ENCODE results near the gene ADGRL3. TPM values are rescaled to one million over a fixed set of nuclear protein-coding genes. Genes with fewer than 3 reads are reported as not detected.

The ADGRL3 gene
- total RNA-seq, 1 donor from 2014 or later = 18.7 TPM

GRCh38 chr4:61451935-61452334 is 251.8 kb downstream of the ADGRL3 start:
- no peak overlapping the region for H3K4me3 Mint-ChIP-seq (ENCODE audit: unreplicated experiment)
- H3K4me1 Mint-ChIP-seq (ENCODE audit: unreplicated experiment) = no peaks in the 10 kb centered on the region
- H3K36me3 Mint-ChIP-seq (ENCODE audit: unreplicated experiment) = no peaks in the 10 kb centered on the region
- DNase-seq (ENCODE audit: extremely low spot score, unreplicated experiment) = no peak
- no peaks in the 10 kb centered on the region for H3K9me3 Mint-ChIP-seq (ENCODE audit: unreplicated experiment)
- H3K27me3 Mint-ChIP-seq (ENCODE audit: unreplicated experiment) = no peaks in the 10 kb centered on the region
- no peak overlapping the region for H3K27ac Mint-ChIP-seq (ENCODE audit: unreplicated experiment)
- no peak for TF ChIP-seq CTCF (IDR thresholded peaks at IDR 0.05)

GRCh38 chr4:61461956-61462355 is 261.8 kb downstream of the ADGRL3 start:
- H3K27me3 Mint-ChIP-seq (ENCODE audit: unreplicated experiment) = no peaks in the 10 kb centered on the region

GRCh38 chr4:61462451-61463326 is 262.6 kb downstream of the ADGRL3 start:
- H3K9me3 Mint-ChIP-seq (ENCODE audit: unreplicated experiment) = no peaks in the 10 kb centered on the region
- no peaks in the 10 kb centered on the region for H3K36me3 Mint-ChIP-seq (ENCODE audit: unreplicated experiment)
- peaks cover 9% of the 10 kb centered on the region for H3K4me1 Mint-ChIP-seq (ENCODE audit: unreplicated experiment)
- DNase-seq (ENCODE audit: extremely low spot score, unreplicated experiment) = no peak
- peak overlapping the region; percentile 75 for H3K27ac Mint-ChIP-seq (ENCODE audit: unreplicated experiment)
- H3K4me3 Mint-ChIP-seq (ENCODE audit: unreplicated experiment) = no peak overlapping the region
- no peaks in the 10 kb centered on the region for H3K27me3 Mint-ChIP-seq (ENCODE audit: unreplicated experiment)
- no peak for TF ChIP-seq CTCF (IDR thresholded peaks at IDR 0.05)

More at GRCh38 chr4:61461956-61462355, 261.8 kb downstream of the ADGRL3 start:
- no peak overlapping the region for H3K4me3 Mint-ChIP-seq (ENCODE audit: unreplicated experiment)
- H3K36me3 Mint-ChIP-seq (ENCODE audit: unreplicated experiment) = no peaks in the 10 kb centered on the region
- peak overlapping the region; percentile 75 for H3K27ac Mint-ChIP-seq (ENCODE audit: unreplicated experiment)
- DNase-seq (ENCODE audit: extremely low spot score, unreplicated experiment) = no peak
- no peak for TF ChIP-seq CTCF (IDR thresholded peaks at IDR 0.05)
- H3K9me3 Mint-ChIP-seq (ENCODE audit: unreplicated experiment) = no peaks in the 10 kb centered on the region
- H3K4me1 Mint-ChIP-seq (ENCODE audit: unreplicated experiment) = peaks cover 9% of the 10 kb centered on the region

- no peak for DNase-seq (ENCODE audit: extremely low spot score, unreplicated experiment)
- Mint-ChIP-seq H3K27me3 (ENCODE audit: unreplicated experiment) (no peaks in the 10 kb centered on the region), H3K9me3 (ENCODE audit: unreplicated experiment) (peaks cover 3% of the 10 kb centered on the region), H3K4me1 (ENCODE audit: unreplicated experiment) (no peaks in the 10 kb centered on the region), H3K36me3 (ENCODE audit: unreplicated experiment) (no peaks in the 10 kb centered on the region), H3K4me3 (ENCODE audit: unreplicated experiment) (no peak overlapping the region), H3K27ac (ENCODE audit: unreplicated experiment) (no peak overlapping the region)
- no peak for TF ChIP-seq CTCF (IDR thresholded peaks at IDR 0.05)
These were observed 268.0 kb downstream of the ADGRL3 start for GRCh38 chr4:61468024-61468720.

- H3K27ac Mint-ChIP-seq (ENCODE audit: unreplicated experiment) = no peak overlapping the region
- peaks cover 3% of the 10 kb centered on the region for H3K9me3 Mint-ChIP-seq (ENCODE audit: unreplicated experiment)
- H3K36me3 Mint-ChIP-seq (ENCODE audit: unreplicated experiment) = no peaks in the 10 kb centered on the region
- DNase-seq (ENCODE audit: extremely low spot score, unreplicated experiment) = no peak
- TF ChIP-seq CTCF (IDR thresholded peaks at IDR 0.05) = no peak
- no peaks in the 10 kb centered on the region for H3K4me1 Mint-ChIP-seq (ENCODE audit: unreplicated experiment)
- no peaks in the 10 kb centered on the region for H3K27me3 Mint-ChIP-seq (ENCODE audit: unreplicated experiment)
- no peak overlapping the region for H3K4me3 Mint-ChIP-seq (ENCODE audit: unreplicated experiment)
These were observed 273.2 kb downstream of the ADGRL3 start for GRCh38 chr4:61473306-61473705.

Data from osteocyte (in vitro differentiated cells).